Esophagus muscularis mucosa (tissue), 4 donors: ENCODE results near the gene REN. TPM values are rescaled to one million over a fixed set of nuclear protein-coding genes. Genes with fewer than 3 reads are reported as not detected.

Source experiments
- DNase-seq: peaks from one replicate; pipeline ENCODE4 v3.0.0-alpha.2; 2017; ENCODE audit errors: extremely low spot score
- H3K27ac ChIP-seq, 4 donors: fragments of 200-600 bp; sonication (generic); replicated peaks in 1 of 4; 1 replicate in 3 of 4; 2 replicates in 1 of 4; pipeline ENCODE4 v1.5.1; 2016 to 2019; ENCODE audit warnings: mild to moderate bottlenecking in 1 of 4
- H3K27me3 ChIP-seq, 4 donors: fragments of 200-600 bp; sonication (generic); one replicate each; pipeline versions ENCODE4 v1.5.1 to v1.6.0; 2016 to 2019
- H3K36me3 ChIP-seq, 4 donors: fragments of 200-600 bp; sonication (generic); one replicate each; pipeline ENCODE4 v1.5.1; 2016 to 2019
- H3K4me1 ChIP-seq, 4 donors: fragments of 200-600 bp; sonication (generic); one replicate each; pipeline ENCODE4 v1.5.1; 2016 to 2019
- H3K4me3 ChIP-seq, 4 donors: fragments of 200-600 bp; sonication (generic); 1 replicate in 2 of 4; 2 replicates in 2 of 4; pipeline ENCODE4 v1.5.1; 2016 to 2019; ENCODE audit warnings: mild to moderate bottlenecking in 4 of 4, moderate library complexity in 1 of 4
- H3K9me3 ChIP-seq, 4 donors: fragments of 200-600 bp; sonication (generic); 1 replicate in 3 of 4; 2 replicates in 1 of 4; pipeline ENCODE4 v1.5.1; 2016 to 2019
- CTCF ChIP-seq, 3 experiments: fragments of 200-600 bp in 2 of 3; fragments of 450-650 bp in 1 of 3; sonication (generic) in 2 of 3; IDR thresholded peaks; one replicate each; pipeline ENCODE4 v1.5.1; 2017 to 2019; ENCODE audit warnings: antibody characterized with exemption in 3 of 3, mild to moderate bottlenecking in 2 of 3, moderate library complexity in 1 of 3
- EP300 ChIP-seq: sonication (generic); formaldehyde crosslinking; IDR thresholded peaks from one replicate; pipeline ENCODE4 v1.6.1; 2017; ENCODE audit warnings: antibody characterized with exemption
- POLR2A ChIP-seq: fragments of 450-650 bp; IDR thresholded peaks from one replicate; pipeline ENCODE4 v1.6.1; 2017; ENCODE audit warnings: antibody characterized with exemption, moderate library complexity, mild to moderate bottlenecking, low read depth
- POLR2AphosphoS5 ChIP-seq, 2 donors: sonication (generic); formaldehyde crosslinking; IDR thresholded peaks; one replicate each; pipeline ENCODE4 v1.6.1; 2017; ENCODE audit warnings: antibody characterized with exemption in 2 of 2
- WGBS: methylation state at CpG from one replicate; pipeline ENCODE4 v1.1.5; 2018; 5-methylcytosine and 5-hydroxymethylcytosine counted together
- intact Hi-C: fragments of 100-400 bp; cut with DNase I; formaldehyde crosslinking; loops from one replicate; pipeline ENCODE4 v1.15.1; 2023
- total RNA-seq, 4 donors: library from RNA; depleted of rRNA; stranded (reverse); fragments of >200 nt; gene quantifications; one replicate each; pipeline versions ENCODE4 v1.1.0 to v1.2.1, GENCODE V29; 2016

The REN gene
- total RNA-seq, 4 donors from 2014 or later = not detected

- Histone ChIP-seq H3K27me3 (no peaks in the 10 kb centered on the region), H3K4me3 (no peak overlapping the region), H3K4me1 (peaks cover 22 to 57% (median 54%) of the 10 kb centered on the region in 4 donors), H3K27ac (peak overlapping the region in 3 of 4 donors; percentile 47 to 71 (median 65)), H3K36me3 (peaks cover 13 to 56% (median 37%) of the 10 kb centered on the region in 4 donors), H3K9me3 (no peaks in the 10 kb centered on the region)
- no peak for TF ChIP-seq POLR2A
- no peak for TF ChIP-seq EP300
- no peak for TF ChIP-seq CTCF (IDR thresholded peaks at IDR 0.05)
- TF ChIP-seq POLR2AphosphoS5 (IDR thresholded peaks at IDR 0.05) = no peak
- DNase-seq = no peak
- intact Hi-C loops = loop anchor here (5.0 kb wide), 1 partner anchor 54 kb away; the partner anchor contains the start of gene SOX13
- 75% methylated on average over 8 of the region's 8 CpGs for WGBS
Observed at GRCh38 chr1:204126386-204126785, 39.8 kb downstream of the REN start.

DNA sequence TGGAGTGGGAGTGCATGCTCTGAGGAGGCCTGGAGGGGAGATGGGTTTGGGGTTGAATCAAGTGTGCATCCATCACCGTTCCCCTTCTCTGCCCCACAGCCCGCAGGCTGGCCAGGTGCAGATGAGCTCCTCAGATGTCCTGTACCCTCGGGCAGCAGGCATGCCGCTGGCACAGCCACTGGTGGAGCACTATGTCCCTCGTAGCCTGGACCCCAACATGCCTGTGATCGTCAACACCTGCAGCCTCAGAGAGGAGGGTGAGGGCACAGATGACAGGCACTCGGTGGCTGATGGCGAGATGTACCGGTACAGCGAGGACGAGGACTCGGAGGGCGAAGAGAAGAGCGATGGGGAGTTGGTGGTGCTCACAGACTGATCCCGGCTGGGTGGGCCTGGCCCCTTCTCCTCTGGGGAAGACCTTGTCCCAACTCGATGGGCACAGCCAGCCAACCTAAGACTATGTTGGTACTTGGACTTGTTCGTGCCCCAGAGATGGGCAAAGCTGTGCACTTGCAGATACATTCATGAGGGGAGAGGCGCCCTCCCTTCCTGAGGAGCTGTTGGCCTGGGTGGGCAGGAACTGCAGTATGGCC lies 40.3 kb downstream of the REN start:
- intact Hi-C loops = loop anchor here (5.0 kb wide), 1 partner anchor 54 kb away; the partner anchor contains the start of gene SOX13
- peaks cover 22 to 52% (median 49%) of the 10 kb centered on the region in 4 donors for H3K4me1 ChIP-seq
- peak overlapping the region in 2 of 4 donors; percentile 65 to 71 for H3K27ac ChIP-seq
- peaks cover 13 to 61% (median 37%) of the 10 kb centered on the region in 4 donors for H3K36me3 ChIP-seq
- no peaks in the 10 kb centered on the region for H3K9me3 ChIP-seq
- DNase-seq = no peak
- 92% methylated on average over 18 of the region's 18 CpGs for WGBS
- no peaks in the 10 kb centered on the region for H3K27me3 ChIP-seq
- TF ChIP-seq POLR2A (no peak), POLR2AphosphoS5 (IDR thresholded peaks at IDR 0.05) (no peak), CTCF (IDR thresholded peaks at IDR 0.05) (no peak), EP300 (no peak)
- H3K4me3 ChIP-seq = no peak overlapping the region

DNA sequence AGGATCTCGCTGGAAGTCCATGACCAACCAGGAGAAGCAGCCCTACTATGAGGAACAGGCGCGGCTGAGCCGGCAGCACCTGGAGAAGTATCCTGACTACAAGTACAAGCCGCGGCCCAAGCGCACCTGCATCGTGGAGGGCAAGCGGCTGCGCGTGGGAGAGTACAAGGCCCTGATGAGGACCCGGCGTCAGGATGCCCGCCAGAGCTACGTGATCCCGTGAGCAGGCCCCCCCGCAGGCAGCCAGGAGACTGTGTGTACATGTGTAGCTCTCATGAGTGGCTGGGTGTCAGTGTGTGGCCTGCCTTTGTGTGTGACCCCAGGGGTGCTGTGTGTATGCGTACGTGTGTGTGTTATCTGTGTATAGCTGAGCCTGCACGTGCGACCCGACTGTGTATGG lies 41.5 kb downstream of the REN start:
- H3K4me3 ChIP-seq = no peak overlapping the region

GRCh38 chr1:204123376-204123775 lies 42.8 kb downstream of the REN start:
- intact Hi-C loops = no loop called here
- Histone ChIP-seq H3K36me3 (peaks cover 13 to 83% (median 59%) of the 10 kb centered on the region in 4 donors), H3K27ac (no peak overlapping the region), H3K4me3 (no peak overlapping the region), H3K9me3 (no peaks in the 10 kb centered on the region), H3K27me3 (no peaks in the 10 kb centered on the region), H3K4me1 (peaks cover 10 to 28% (median 26%) of the 10 kb centered on the region in 4 donors)
- WGBS = 46% methylated on average over 4 of the region's 9 CpGs
- DNase-seq = no peak
- TF ChIP-seq POLR2AphosphoS5 (IDR thresholded peaks at IDR 0.05) = no peak
- TF ChIP-seq CTCF (IDR thresholded peaks at IDR 0.05) = peak in 1 of 3 experiments; percentile 15
- no peak for TF ChIP-seq POLR2A
- no peak for TF ChIP-seq EP300

More for the DNA sequence above, 41.5 kb downstream of the REN start:
- H3K36me3 ChIP-seq = peaks cover 13 to 71% (median 47%) of the 10 kb centered on the region in 4 donors
- TF ChIP-seq POLR2A (no peak), CTCF (IDR thresholded peaks at IDR 0.05) (no peak), POLR2AphosphoS5 (IDR thresholded peaks at IDR 0.05) (no peak), EP300 (no peak)
- no peaks in the 10 kb centered on the region for H3K27me3 ChIP-seq
- H3K27ac ChIP-seq = no peak overlapping the region
- H3K4me1 ChIP-seq = peaks cover 22 to 41% (median 39%) of the 10 kb centered on the region in 4 donors
- intact Hi-C loops = loop anchor here (5.0 kb wide), 1 partner anchor 52 kb away; the partner anchor contains the start of gene SOX13
- no peak for DNase-seq
- 91% methylated on average over 22 of the region's 22 CpGs for WGBS
- no peaks in the 10 kb centered on the region for H3K9me3 ChIP-seq
